Limb (tissue), 2 donors: ENCODE results near the gene SEMA3C.

Experiments used
- DNase-seq, 2 donors: peaks; one replicate each; pipeline ENCODE4 v3.0.0-alpha.2; 2016; ENCODE audit errors: extremely low spot score in 2 of 2

Gene SEMA3C

GRCh38 chr7:80858141-80858903, 60.5 kb downstream of the SEMA3C start:
- DNase-seq: no peak

- DNase-seq: no peak
Observed at GRCh38 chr7:80856769-80857168, 62.1 kb downstream of the SEMA3C start.

GRCh38 chr7:80851896-80852476, 66.9 kb downstream of the SEMA3C start:
- DNase-seq: no peak

- DNase-seq: no peak
Observed at GRCh38 chr7:80848841-80849240, 70.0 kb downstream of the SEMA3C start.

GRCh38 chr7:80847895-80848294, 71.0 kb downstream of the SEMA3C start:
- DNase-seq: no peak

- no peak for DNase-seq
Observed at GRCh38 chr7:80847027-80847426, 71.8 kb downstream of the SEMA3C start.

- no peak for DNase-seq
Observed at GRCh38 chr7:80844916-80845315, 73.9 kb downstream of the SEMA3C start.

- no peak for DNase-seq
Observed at GRCh38 chr7:80843018-80843677, 75.7 kb downstream of the SEMA3C start.

GRCh38 chr7:80842022-80842790, 76.6 kb downstream of the SEMA3C start:
- no peak for DNase-seq

- no peak for DNase-seq
Observed at GRCh38 chr7:80841423-80841955, 77.4 kb downstream of the SEMA3C start.

GRCh38 chr7:80840681-80841080, 78.2 kb downstream of the SEMA3C start:
- no peak for DNase-seq

- no peak for DNase-seq
Observed at GRCh38 chr7:80839855-80840254, 79.0 kb downstream of the SEMA3C start.

GRCh38 chr7:80838643-80839042, 80.2 kb downstream of the SEMA3C start:
- DNase-seq: no peak

GRCh38 chr7:80837345-80837744, 81.5 kb downstream of the SEMA3C start:
- no peak for DNase-seq

- no peak for DNase-seq
Observed at GRCh38 chr7:80835251-80835650, 83.6 kb downstream of the SEMA3C start.

- no peak for DNase-seq
Observed at GRCh38 chr7:80833289-80834268, 85.3 kb downstream of the SEMA3C start.

GRCh38 chr7:80832006-80832405, 86.8 kb downstream of the SEMA3C start:
- DNase-seq: no peak

- no peak for DNase-seq
Observed at GRCh38 chr7:80830584-80831285, 88.1 kb downstream of the SEMA3C start.

GRCh38 chr7:80830010-80830409, 88.8 kb downstream of the SEMA3C start:
- no peak for DNase-seq

- no peak for DNase-seq
Observed at GRCh38 chr7:80829527-80829926, 89.3 kb downstream of the SEMA3C start.
